Fibroblast of skin of abdomen (primary cell): ENCODE data around the gene HKDC1.
"Not testable (repeated sequence)": the region's sequence is repeated elsewhere in the genome, so short reads cannot be mapped to it uniquely, and the experiment has no call there.

Experiments used
- DNase-seq: peaks from one replicate; pipeline ENCODE4 v3.0.0-alpha.2; 2013

Gene HKDC1

GRCh38 chr10:69242040-69242851 lies 22.1 kb downstream of the HKDC1 start:
- DNase-seq, result no peak

- DNase-seq, result no peak
Observed at GRCh38 chr10:69242852-69243212, 22.7 kb downstream of the HKDC1 start.

- DNase-seq, result no peak
Observed at GRCh38 chr10:69243817-69244216, 23.7 kb downstream of the HKDC1 start.

GRCh38 chr10:69246036-69246435 lies 25.9 kb downstream of the HKDC1 start:
- DNase-seq, result no peak

GRCh38 chr10:69246581-69247312 lies 26.6 kb downstream of the HKDC1 start:
- no peak for DNase-seq

- no peak for DNase-seq
Observed at GRCh38 chr10:69247313-69247710, 27.2 kb downstream of the HKDC1 start.

GRCh38 chr10:69248117-69248730 lies 28.1 kb downstream of the HKDC1 start:
- no peak for DNase-seq

GRCh38 chr10:69250041-69250440 lies 29.9 kb downstream of the HKDC1 start:
- no peak for DNase-seq

GRCh38 chr10:69251417-69251816 lies 31.3 kb downstream of the HKDC1 start:
- not testable (repeated sequence) for DNase-seq

- DNase-seq, result no peak
Observed at GRCh38 chr10:69253171-69253570, 33.0 kb downstream of the HKDC1 start.

GRCh38 chr10:69254877-69255276 lies 34.7 kb downstream of the HKDC1 start:
- no peak for DNase-seq

GRCh38 chr10:69259547-69260243 lies 39.6 kb downstream of the HKDC1 start:
- no peak for DNase-seq

- DNase-seq, result no peak
Observed at GRCh38 chr10:69261184-69261583, 41.1 kb downstream of the HKDC1 start.

- DNase-seq, result no peak
Observed at GRCh38 chr10:69262292-69262751, 42.2 kb downstream of the HKDC1 start.

- no peak for DNase-seq
Observed at GRCh38 chr10:69265521-69265920, 45.4 kb downstream of the HKDC1 start.

GRCh38 chr10:69268761-69269416 lies 48.8 kb downstream of the HKDC1 start:
- DNase-seq, result peak; percentile 30

GRCh38 chr10:69269761-69270160 lies 49.6 kb downstream of the HKDC1 start:
- DNase-seq, result peak; percentile 44

GRCh38 chr10:69270990-69271389 lies 50.9 kb downstream of the HKDC1 start:
- no peak for DNase-seq

GRCh38 chr10:69272624-69273023 lies 52.5 kb downstream of the HKDC1 start:
- no peak for DNase-seq

- DNase-seq, result no peak
Observed at GRCh38 chr10:69275444-69275843, 55.3 kb downstream of the HKDC1 start.

GRCh38 chr10:69276503-69276902 lies 56.4 kb downstream of the HKDC1 start:
- no peak for DNase-seq

GRCh38 chr10:69278446-69278963 lies 58.4 kb downstream of the HKDC1 start, which contains the start of gene HK1:
TSS of gene HK1 (plus strand) at chr10:69278496.
- peak; percentile 11 for DNase-seq
